Measurements from ENCODE around the gene DHFR. TPM values are rescaled to one million over a fixed set of nuclear protein-coding genes. Genes with fewer than 3 reads are reported as not detected.
"Not testable (repeated sequence)": the region's sequence is repeated elsewhere in the genome, so short reads cannot be mapped to it uniquely, and the experiment has no call there.

The DHFR gene
- total RNA-seq, 2 donors from 2014 or later, result 48.6 to 58.5 TPM

GRCh38 chr5:80590766-80591165 lies 64.0 kb downstream of the DHFR start:
- H3K36me3 Mint-ChIP-seq (ENCODE audit: low read depth), result no peaks in the 10 kb centered on the region
- no peaks in the 10 kb centered on the region for H3K9me3 ChIP-seq (ENCODE audit: control insufficient read depth, low read length)
- no peak for DNase-seq
- H3K36me3 ChIP-seq (ENCODE audit: control insufficient read depth, insufficient read depth, low read length), result no peaks in the 10 kb centered on the region
- 91 to 97% methylated on average over 5 of the region's 5 CpGs for WGBS, 2 experiments (ENCODE audit: insufficient coverage in 1 of 2, insufficient read length in 1 of 2)
- H3K9me3 Mint-ChIP-seq, result no peaks in the 10 kb centered on the region
- no peaks in the 10 kb centered on the region for H3K27me3 Mint-ChIP-seq (ENCODE audit: insufficient read depth)
- no peak overlapping the region for H3K4me3 Mint-ChIP-seq
- no peak overlapping the region for H3K9ac ChIP-seq (ENCODE audit: extremely low read depth, low read length, poor library complexity, severe bottlenecking)
- H3K4me1 ChIP-seq (ENCODE audit: control insufficient read depth, insufficient read depth, low read length), result no peaks in the 10 kb centered on the region
- H3K27ac ChIP-seq (ENCODE audit: low read depth, low read length), result no peak overlapping the region
- H3K27me3 ChIP-seq (ENCODE audit: control insufficient read depth, insufficient read depth, low read length, poor library complexity, severe bottlenecking), result no peaks in the 10 kb centered on the region
- H3K4me3 ChIP-seq (ENCODE audit: low read length), result no peak overlapping the region
- no peak for TF ChIP-seq CTCF (conservative IDR thresholded peaks at IDR 0.05)
- no peak overlapping the region for H3K27ac Mint-ChIP-seq
- H3K4me1 Mint-ChIP-seq, result peaks cover 9% of the 10 kb centered on the region

- Histone ChIP-seq H3K9ac (ENCODE audit: extremely low read depth, low read length, poor library complexity, severe bottlenecking) (no peak overlapping the region), H3K4me1 (ENCODE audit: control insufficient read depth, insufficient read depth, low read length) (no peaks in the 10 kb centered on the region), H3K36me3 (ENCODE audit: control insufficient read depth, insufficient read depth, low read length) (no peaks in the 10 kb centered on the region), H3K9me3 (ENCODE audit: control insufficient read depth, low read length) (no peaks in the 10 kb centered on the region), H3K27me3 (ENCODE audit: control insufficient read depth, insufficient read depth, low read length, poor library complexity, severe bottlenecking) (no peaks in the 10 kb centered on the region), H3K4me3 (ENCODE audit: low read length) (no peak overlapping the region), H3K27ac (ENCODE audit: low read depth, low read length) (no peak overlapping the region)
- 89 to 93% methylated on average over 5 to 8 of the region's 8 CpGs for WGBS, 2 experiments (ENCODE audit: insufficient coverage in 1 of 2, insufficient read length in 1 of 2)
- H3K4me1 Mint-ChIP-seq, result peaks cover 9% of the 10 kb centered on the region
- H3K9me3 Mint-ChIP-seq, result no peaks in the 10 kb centered on the region
- H3K36me3 Mint-ChIP-seq (ENCODE audit: low read depth), result no peaks in the 10 kb centered on the region
- no peaks in the 10 kb centered on the region for H3K27me3 Mint-ChIP-seq (ENCODE audit: insufficient read depth)
- no peak for TF ChIP-seq CTCF (conservative IDR thresholded peaks at IDR 0.05)
- no peak overlapping the region for H3K27ac Mint-ChIP-seq
- no peak overlapping the region for H3K4me3 Mint-ChIP-seq
- DNase-seq, result no peak
Measured at GRCh38 chr5:80588858-80589540, 65.8 kb downstream of the DHFR start.

- peaks cover 2% of the 10 kb centered on the region for H3K27me3 Mint-ChIP-seq (ENCODE audit: insufficient read depth)
- no peaks in the 10 kb centered on the region for H3K9me3 ChIP-seq (ENCODE audit: control insufficient read depth, low read length)
- H3K27me3 ChIP-seq (ENCODE audit: control insufficient read depth, insufficient read depth, low read length, poor library complexity, severe bottlenecking), result peaks cover under 1% of the 10 kb centered on the region
- no peaks in the 10 kb centered on the region for H3K4me1 ChIP-seq (ENCODE audit: control insufficient read depth, insufficient read depth, low read length)
- no peak overlapping the region for H3K4me3 ChIP-seq (ENCODE audit: low read length)
- no peak for TF ChIP-seq CTCF (conservative IDR thresholded peaks at IDR 0.05)
- H3K27ac Mint-ChIP-seq, result no peak overlapping the region
- H3K4me1 Mint-ChIP-seq, result no peaks in the 10 kb centered on the region
- H3K36me3 Mint-ChIP-seq (ENCODE audit: low read depth), result no peaks in the 10 kb centered on the region
- DNase-seq, result no peak
- no peaks in the 10 kb centered on the region for H3K9me3 Mint-ChIP-seq
- 94 to 97% methylated on average over 5 to 6 of the region's 6 CpGs for WGBS, 2 experiments (ENCODE audit: insufficient coverage in 1 of 2, insufficient read length in 1 of 2)
- no peak overlapping the region for H3K9ac ChIP-seq (ENCODE audit: extremely low read depth, low read length, poor library complexity, severe bottlenecking)
- no peak overlapping the region for H3K4me3 Mint-ChIP-seq
- no peaks in the 10 kb centered on the region for H3K36me3 ChIP-seq (ENCODE audit: control insufficient read depth, insufficient read depth, low read length)
- H3K27ac ChIP-seq (ENCODE audit: low read depth, low read length), result no peak overlapping the region
Measured at GRCh38 chr5:80584770-80585169, 70.0 kb downstream of the DHFR start.

- not testable (repeated sequence) for H3K4me3 Mint-ChIP-seq; H3K9me3 ChIP-seq (ENCODE audit: control insufficient read depth, low read length); H3K4me3 ChIP-seq (ENCODE audit: low read length); H3K27ac ChIP-seq (ENCODE audit: low read depth, low read length); H3K27ac Mint-ChIP-seq; H3K9me3 Mint-ChIP-seq; H3K9ac ChIP-seq (ENCODE audit: extremely low read depth, low read length, poor library complexity, severe bottlenecking); H3K4me1 ChIP-seq (ENCODE audit: control insufficient read depth, insufficient read depth, low read length); DNase-seq; H3K36me3 ChIP-seq (ENCODE audit: control insufficient read depth, insufficient read depth, low read length); H3K4me1 Mint-ChIP-seq; H3K36me3 Mint-ChIP-seq (ENCODE audit: low read depth)
- H3K27me3 Mint-ChIP-seq (ENCODE audit: insufficient read depth), result peaks cover 39% of the 10 kb centered on the region
- WGBS, 2 experiments (ENCODE audit: insufficient coverage in 1 of 2, insufficient read length in 1 of 2), result 100% methylated on average over 1 of the region's 3 CpGs; no CpG with 5 or more reads in 1 of the 2 experiments
- H3K27me3 ChIP-seq (ENCODE audit: control insufficient read depth, insufficient read depth, low read length, poor library complexity, severe bottlenecking), result peaks cover 25% of the 10 kb centered on the region
Measured at GRCh38 chr5:80580291-80580690, 74.5 kb downstream of the DHFR start.
